GM20000 (cell line): Measurements from ENCODE around the gene YPEL4.

Experiments used
- DNase-seq: peaks from one replicate; pipeline ENCODE4 v3.0.0; 2012; ENCODE audit warnings: low spot score
- TF ChIP-seq, protein P1 (sequence below): IDR thresholded peaks from 2 replicates; pipeline ENCODE4 v1.5.1; 2012; ENCODE audit warnings: mild to moderate bottlenecking, control low read depth; ENCODE audit errors: extremely low read depth, missing control alignments

Gene YPEL4

DNA sequence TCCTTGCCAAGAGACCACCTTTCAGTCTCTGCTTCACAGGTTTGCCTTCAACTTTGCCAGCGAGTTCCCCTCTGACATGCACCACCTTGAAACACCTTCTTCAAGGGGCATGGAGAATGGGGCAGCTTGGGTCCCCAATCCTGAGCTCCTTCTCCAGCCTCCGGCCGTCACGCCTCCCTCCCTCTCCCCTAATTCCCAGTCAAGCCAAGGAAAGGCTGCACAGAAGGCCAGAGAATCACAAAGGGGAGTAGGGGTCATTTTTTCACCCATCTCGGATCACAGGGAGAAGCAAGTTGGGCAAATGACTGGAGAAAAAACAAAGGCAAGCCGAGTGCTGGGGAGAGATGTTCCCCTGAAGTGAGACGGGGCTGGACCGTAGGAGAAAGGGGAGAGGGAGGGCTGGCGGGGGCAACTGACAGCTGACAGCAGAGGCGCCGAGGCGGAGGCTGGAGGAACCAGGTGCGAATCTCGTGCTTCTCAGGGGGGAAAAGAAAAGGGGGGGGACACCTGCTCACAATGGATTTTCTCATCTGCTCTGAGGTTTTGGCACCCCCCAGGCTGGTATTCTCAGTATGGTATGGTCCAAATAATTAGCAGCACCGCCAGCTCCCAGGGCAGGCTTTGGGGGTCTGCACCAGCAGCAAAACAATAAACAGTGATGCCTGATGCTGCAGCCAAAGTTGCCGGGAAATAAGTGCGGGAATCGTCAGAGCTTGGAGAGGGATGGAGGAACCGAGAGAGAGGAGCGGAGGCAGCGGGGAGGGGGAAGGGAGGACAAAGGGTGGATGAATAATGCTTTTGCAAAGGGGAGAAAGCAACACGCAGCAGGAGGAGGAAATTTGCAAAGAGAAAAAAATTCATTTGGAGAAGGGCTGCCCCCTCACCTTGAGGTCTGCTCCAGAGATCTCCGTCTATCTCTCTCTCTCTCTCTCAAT, 644 bp downstream of the YPEL4 start:
- DNase-seq: no peak

GRCh38 chr11:57647960-57648800, 1.5 kb downstream of the YPEL4 start:
- DNase-seq: no peak
- TF ChIP-seq, protein P1, sequence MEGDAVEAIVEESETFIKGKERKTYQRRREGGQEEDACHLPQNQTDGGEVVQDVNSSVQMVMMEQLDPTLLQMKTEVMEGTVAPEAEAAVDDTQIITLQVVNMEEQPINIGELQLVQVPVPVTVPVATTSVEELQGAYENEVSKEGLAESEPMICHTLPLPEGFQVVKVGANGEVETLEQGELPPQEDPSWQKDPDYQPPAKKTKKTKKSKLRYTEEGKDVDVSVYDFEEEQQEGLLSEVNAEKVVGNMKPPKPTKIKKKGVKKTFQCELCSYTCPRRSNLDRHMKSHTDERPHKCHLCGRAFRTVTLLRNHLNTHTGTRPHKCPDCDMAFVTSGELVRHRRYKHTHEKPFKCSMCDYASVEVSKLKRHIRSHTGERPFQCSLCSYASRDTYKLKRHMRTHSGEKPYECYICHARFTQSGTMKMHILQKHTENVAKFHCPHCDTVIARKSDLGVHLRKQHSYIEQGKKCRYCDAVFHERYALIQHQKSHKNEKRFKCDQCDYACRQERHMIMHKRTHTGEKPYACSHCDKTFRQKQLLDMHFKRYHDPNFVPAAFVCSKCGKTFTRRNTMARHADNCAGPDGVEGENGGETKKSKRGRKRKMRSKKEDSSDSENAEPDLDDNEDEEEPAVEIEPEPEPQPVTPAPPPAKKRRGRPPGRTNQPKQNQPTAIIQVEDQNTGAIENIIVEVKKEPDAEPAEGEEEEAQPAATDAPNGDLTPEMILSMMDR: no peak

More for the DNA sequence above, 644 bp downstream of the YPEL4 start:
- TF ChIP-seq, protein P1: no peak

DNA sequence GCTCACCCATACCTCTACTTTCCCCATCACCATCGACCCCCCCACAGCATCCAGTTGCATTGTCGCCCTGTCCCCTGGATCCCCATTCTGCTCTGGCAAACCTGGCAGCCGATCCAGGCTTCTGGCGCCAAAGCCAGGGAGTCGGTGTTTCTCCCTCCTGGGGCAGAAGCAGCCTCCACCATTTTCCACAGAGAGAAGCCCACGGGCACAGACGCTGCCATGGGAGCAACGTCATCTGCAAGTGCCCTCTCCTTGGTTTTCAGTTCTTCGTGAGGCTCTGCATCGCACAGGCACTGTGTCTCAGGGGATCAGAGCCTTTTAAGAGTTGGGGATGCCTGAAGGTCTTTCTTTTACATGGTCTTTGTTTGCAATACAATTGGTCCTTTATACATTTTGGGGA, 2.3 kb downstream of the YPEL4 start:
- TF ChIP-seq, protein P1: no peak
- no peak for DNase-seq

DNA sequence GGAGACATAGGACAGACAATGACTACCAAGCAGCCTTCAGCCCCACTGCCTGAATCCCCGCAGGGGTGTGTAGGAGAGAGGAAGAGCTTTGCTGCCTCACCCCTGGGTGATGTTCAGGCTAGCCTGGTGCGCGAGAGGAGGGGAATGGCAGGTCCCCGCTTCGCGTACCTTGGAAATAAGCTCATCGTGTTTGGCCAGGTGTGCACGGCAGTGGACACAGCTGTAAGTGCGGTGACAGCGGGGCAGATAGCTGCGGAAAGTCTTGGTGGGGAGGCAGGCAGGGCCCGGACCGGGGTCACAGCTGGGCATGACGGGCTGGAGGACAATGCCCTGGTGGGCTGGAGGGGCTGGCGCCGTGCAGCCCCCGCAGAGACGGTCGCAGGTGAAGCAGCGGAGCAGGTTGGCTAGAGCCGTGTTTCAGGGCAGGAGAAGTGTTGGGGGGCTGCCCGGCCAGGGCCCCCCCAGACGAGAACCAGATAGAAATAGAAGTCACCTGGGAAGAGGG, 2.9 kb downstream of the YPEL4 start:
- no peak for DNase-seq
- TF ChIP-seq, protein P1: no peak

GRCh38 chr11:57646194-57646798, 3.4 kb downstream of the YPEL4 start:
- no peak for DNase-seq
- TF ChIP-seq, protein P1: no peak

- no peak for DNase-seq
- TF ChIP-seq, protein P1: no peak
These were observed 4.0 kb downstream of the YPEL4 start for GRCh38 chr11:57645689-57646085.
